Esophagus squamous epithelium (tissue), 4 donors: ENCODE data around the gene OR10A6.

Experiments
- CTCF ChIP-seq, 6 experiments: fragments of 450-650 bp in 4 of 6; fragments of 200-600 bp in 2 of 6; sonication (generic) in 2 of 6; IDR thresholded peaks; one replicate each; pipeline ENCODE4 v1.5.1; 2016 to 2019; ENCODE audit warnings: antibody characterized with exemption in 6 of 6, mild to moderate bottlenecking in 4 of 6, moderate library complexity in 4 of 6
- POLR2A ChIP-seq, 4 donors: fragments of 450-650 bp; IDR thresholded peaks; one replicate each; pipeline ENCODE4 v1.6.1; 2017; ENCODE audit warnings: antibody characterized with exemption in 4 of 4, mild to moderate bottlenecking in 4 of 4, moderate library complexity in 3 of 4

GRCh38 chr11:7910286-7910788, 20.7 kb downstream of the OR10A6 start:
- TF ChIP-seq CTCF (IDR thresholded peaks at IDR 0.05) (no peak), POLR2A (IDR thresholded peaks at IDR 0.05) (no peak)
